CD14-positive monocyte (primary cell): ENCODE results near the gene EN2. TPM values are rescaled to one million over a fixed set of nuclear protein-coding genes. Genes with fewer than 3 reads are reported as not detected.

Experiments used
- DNase-seq, 3 donors: peaks; one replicate each; pipeline ENCODE4 v3.0.0-alpha.2; 2011 to 2022
- H2AFZ ChIP-seq: 2 replicates; pipeline ENCODE4 v1.6.0; 2012; ENCODE audit warnings: mild to moderate bottlenecking, low read depth, low read length, inconsistent platforms; ENCODE audit not compliant: insufficient read depth, poor library complexity, severe bottlenecking
- H3K27ac ChIP-seq, 2 donors: 1 replicate in 1 of 2; 2 replicates in 1 of 2; pipeline ENCODE4 v1.5.1; 2012 to 2013; ENCODE audit warnings: low read length in 2 of 2, control low read depth in 1 of 2, inconsistent platforms in 1 of 2, low read depth in 1 of 2, mild to moderate bottlenecking in 1 of 2
- H3K27me3 ChIP-seq, 2 donors: one replicate each; pipeline versions ENCODE4 v1.6.0 to v1.6.1; 2011 to 2013; ENCODE audit warnings: low read length in 2 of 2; ENCODE audit not compliant: control insufficient read depth in 2 of 2, insufficient read depth in 2 of 2
- H3K36me3 ChIP-seq, 2 donors: replicated peaks in 1 of 2; 1 replicate in 1 of 2; 2 replicates in 1 of 2; pipeline versions ENCODE4 v1.5.1 to v1.6.1; 2012 to 2013; ENCODE audit warnings: low read length in 2 of 2, control low read depth in 1 of 2, inconsistent platforms in 1 of 2, mild to moderate bottlenecking in 1 of 2; ENCODE audit not compliant: insufficient read depth in 2 of 2, control insufficient read depth in 1 of 2
- H3K4me1 ChIP-seq, 2 donors: 1 replicate in 1 of 2; 2 replicates in 1 of 2; pipeline versions ENCODE4 v1.5.1 to v1.6.1; 2012 to 2013; ENCODE audit warnings: low read length in 2 of 2, control low read depth in 1 of 2, inconsistent platforms in 1 of 2, mild to moderate bottlenecking in 1 of 2, moderate library complexity in 1 of 2; ENCODE audit not compliant: insufficient read depth in 2 of 2, control insufficient read depth in 1 of 2
- H3K4me2 ChIP-seq: replicated peaks from 2 replicates; pipeline ENCODE3; 2012; ENCODE audit warnings: low read length, moderate library complexity, mild to moderate bottlenecking; ENCODE audit not compliant: poor library complexity, severe bottlenecking; ENCODE audit errors: extremely low read depth
- H3K4me3 ChIP-seq, 3 experiments: fragments of 200-600 bp in 1 of 3; sonication (generic) in 1 of 3; replicated peaks in 1 of 3; 1 replicate in 2 of 3; 2 replicates in 1 of 3; pipeline ENCODE4 v1.5.1; 2011 to 2013; ENCODE audit warnings: low read length in 3 of 3, mild to moderate bottlenecking in 3 of 3, control low read depth in 2 of 3, low read depth in 2 of 3, inconsistent platforms in 1 of 3, moderate library complexity in 1 of 3
- H3K79me2 ChIP-seq: 2 replicates; pipeline ENCODE4 v1.6.0; 2012; ENCODE audit warnings: mild to moderate bottlenecking, control low read depth, inconsistent platforms, low read length, moderate library complexity; ENCODE audit not compliant: insufficient read depth
- H3K9ac ChIP-seq: 2 replicates; pipeline ENCODE4 v1.6.0; 2017; ENCODE audit warnings: low read length, mild to moderate bottlenecking; ENCODE audit not compliant: insufficient read depth, poor library complexity, severe bottlenecking
- H3K9me3 ChIP-seq, 2 donors: replicated peaks in 1 of 2; 1 replicate in 1 of 2; 2 replicates in 1 of 2; pipeline versions ENCODE4 v1.5.1 to v1.6.1; 2012 to 2013; ENCODE audit warnings: low read length in 2 of 2, control low read depth in 1 of 2; ENCODE audit not compliant: control insufficient read depth in 1 of 2, insufficient read depth in 1 of 2
- H4K20me1 ChIP-seq: 2 replicates; pipeline ENCODE4 v1.6.0; 2012; ENCODE audit warnings: mild to moderate bottlenecking, low read length, control low read depth, moderate library complexity; ENCODE audit not compliant: insufficient read depth
- H3K27ac Mint-ChIP-seq, 7 donors: one replicate each; pipeline ENCODE4 v1.8.0; 2020; ENCODE audit warnings: mild to moderate bottlenecking in 7 of 7, mixed read lengths in 7 of 7, moderate library complexity in 6 of 7, inconsistent platforms in 2 of 7
- H3K27me3 Mint-ChIP-seq, 3 donors: one replicate each; pipeline ENCODE4 v1.8.0; 2021 to 2022; ENCODE audit warnings: low read depth in 3 of 3, mild to moderate bottlenecking in 3 of 3, mixed read lengths in 3 of 3, moderate library complexity in 3 of 3, inconsistent platforms in 1 of 3
- H3K36me3 Mint-ChIP-seq, 2 donors: one replicate each; pipeline ENCODE4 v1.8.0; 2020; ENCODE audit warnings: mixed read lengths in 2 of 2, inconsistent platforms in 1 of 2, mild to moderate bottlenecking in 1 of 2
- H3K4me1 Mint-ChIP-seq: one replicate; pipeline ENCODE4 v1.8.0; 2020; ENCODE audit warnings: mild to moderate bottlenecking, mixed read lengths
- H3K4me3 Mint-ChIP-seq, 2 donors: one replicate each; pipeline ENCODE4 v1.8.0; 2020; ENCODE audit warnings: mild to moderate bottlenecking in 2 of 2, mixed read lengths in 2 of 2, moderate library complexity in 1 of 2
- H3K9me3 Mint-ChIP-seq, 7 donors: one replicate each; pipeline ENCODE4 v1.8.0; 2020 to 2022; ENCODE audit warnings: mixed read lengths in 7 of 7, mild to moderate bottlenecking in 6 of 7, moderate library complexity in 6 of 7, inconsistent platforms in 2 of 7
- WGBS: methylation state at CpG from one replicate; pipeline ENCODE4 v1.1.5; 2013; ENCODE audit warnings: missing lambda C conversion rate; ENCODE audit not compliant: insufficient coverage; 5-methylcytosine and 5-hydroxymethylcytosine counted together
- intact Hi-C, 2 donors: fragments of 100-400 bp; cut with micrococcal nuclease; formaldehyde crosslinking; loops; one replicate each; pipeline versions ENCODE4 v1.15.0 to v1.15.1; 2023
- polyA plus RNA-seq, 3 donors: library from polyadenylated mRNA; depleted of rRNA in 1 of 3; unstranded in 2 of 3; stranded (reverse) in 1 of 3; fragments of 300-500 nt in 2 of 3; fragments of >200 nt in 1 of 3; fragmentation: Illumina TruSeq in 2 of 3; gene quantifications; 1 replicate in 2 of 3; 2 replicates in 1 of 3; pipeline ENCODE4 v1.2.3, GENCODE V29; 2012 to 2021
- TF ChIP-seq, protein P1 (sequence below): fragments of 200-600 bp; IDR thresholded peaks from one replicate; pipeline ENCODE4 v1.8.0; 2022; ENCODE audit warnings: antibody characterized with exemption, mild to moderate bottlenecking

Gene EN2
- polyA plus RNA-seq, 3 donors: not detected

DNA sequence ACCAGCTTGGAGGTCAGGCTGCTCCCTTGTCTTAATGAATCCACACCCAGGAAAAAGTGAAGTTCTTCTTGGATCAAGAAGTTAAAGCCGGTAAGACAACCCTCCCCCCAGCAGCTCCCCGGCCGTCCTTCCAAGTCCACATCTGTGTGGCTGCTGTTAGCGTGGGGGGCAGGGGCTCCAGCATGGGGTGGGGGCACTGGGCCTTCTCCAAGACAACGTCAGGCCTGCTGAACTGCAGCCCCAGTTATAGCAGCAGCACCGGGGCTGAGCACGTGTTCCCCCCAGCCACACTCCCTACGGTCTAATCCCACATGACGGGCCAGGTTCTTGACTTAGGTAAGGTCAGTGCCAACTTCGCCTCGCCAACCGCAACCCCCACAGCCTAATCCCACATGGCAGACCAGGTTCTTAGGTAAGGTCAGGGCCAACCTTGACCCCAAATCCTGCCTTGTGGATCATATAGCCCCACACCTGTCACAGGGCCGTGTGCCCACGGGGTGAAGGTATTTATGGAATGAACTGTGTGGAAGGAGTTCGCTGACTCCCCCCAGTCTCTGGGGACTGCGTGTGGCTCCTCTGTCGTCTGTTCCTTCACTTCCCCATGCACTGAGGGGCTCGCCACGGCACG is 30.4 kb upstream of the EN2 start:
- H3K4me3 Mint-ChIP-seq: no peak overlapping the region
- 81% methylated on average over 8 of the region's 20 CpGs for WGBS
- H3K79me2 ChIP-seq: no peaks in the 10 kb centered on the region
- no peaks in the 10 kb centered on the region for H3K36me3 ChIP-seq
- H3K27me3 ChIP-seq: peaks cover 0 to 7% of the 10 kb centered on the region in 2 donors
- TF ChIP-seq, protein P1, sequence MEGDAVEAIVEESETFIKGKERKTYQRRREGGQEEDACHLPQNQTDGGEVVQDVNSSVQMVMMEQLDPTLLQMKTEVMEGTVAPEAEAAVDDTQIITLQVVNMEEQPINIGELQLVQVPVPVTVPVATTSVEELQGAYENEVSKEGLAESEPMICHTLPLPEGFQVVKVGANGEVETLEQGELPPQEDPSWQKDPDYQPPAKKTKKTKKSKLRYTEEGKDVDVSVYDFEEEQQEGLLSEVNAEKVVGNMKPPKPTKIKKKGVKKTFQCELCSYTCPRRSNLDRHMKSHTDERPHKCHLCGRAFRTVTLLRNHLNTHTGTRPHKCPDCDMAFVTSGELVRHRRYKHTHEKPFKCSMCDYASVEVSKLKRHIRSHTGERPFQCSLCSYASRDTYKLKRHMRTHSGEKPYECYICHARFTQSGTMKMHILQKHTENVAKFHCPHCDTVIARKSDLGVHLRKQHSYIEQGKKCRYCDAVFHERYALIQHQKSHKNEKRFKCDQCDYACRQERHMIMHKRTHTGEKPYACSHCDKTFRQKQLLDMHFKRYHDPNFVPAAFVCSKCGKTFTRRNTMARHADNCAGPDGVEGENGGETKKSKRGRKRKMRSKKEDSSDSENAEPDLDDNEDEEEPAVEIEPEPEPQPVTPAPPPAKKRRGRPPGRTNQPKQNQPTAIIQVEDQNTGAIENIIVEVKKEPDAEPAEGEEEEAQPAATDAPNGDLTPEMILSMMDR: no peak
- peaks cover 0 to 5% (median 0%) of the 10 kb centered on the region in 7 donors for H3K9me3 Mint-ChIP-seq
- no peaks in the 10 kb centered on the region for H3K9me3 ChIP-seq
- H3K36me3 Mint-ChIP-seq: no peaks in the 10 kb centered on the region
- H3K27ac Mint-ChIP-seq: no peak overlapping the region
- no peaks in the 10 kb centered on the region for H4K20me1 ChIP-seq
- H3K4me2 ChIP-seq: no peak overlapping the region
- H2AFZ ChIP-seq: no peak overlapping the region
- H3K9ac ChIP-seq: no peak overlapping the region
- peaks cover 10 to 54% (median 34%) of the 10 kb centered on the region in 3 donors for H3K27me3 Mint-ChIP-seq
- intact Hi-C loops: no loop called here
- no peak for DNase-seq
- no peaks in the 10 kb centered on the region for H3K4me1 ChIP-seq
- H3K27ac ChIP-seq: no peak overlapping the region
- no peak overlapping the region for H3K4me3 ChIP-seq
- H3K4me1 Mint-ChIP-seq: no peaks in the 10 kb centered on the region

DNA sequence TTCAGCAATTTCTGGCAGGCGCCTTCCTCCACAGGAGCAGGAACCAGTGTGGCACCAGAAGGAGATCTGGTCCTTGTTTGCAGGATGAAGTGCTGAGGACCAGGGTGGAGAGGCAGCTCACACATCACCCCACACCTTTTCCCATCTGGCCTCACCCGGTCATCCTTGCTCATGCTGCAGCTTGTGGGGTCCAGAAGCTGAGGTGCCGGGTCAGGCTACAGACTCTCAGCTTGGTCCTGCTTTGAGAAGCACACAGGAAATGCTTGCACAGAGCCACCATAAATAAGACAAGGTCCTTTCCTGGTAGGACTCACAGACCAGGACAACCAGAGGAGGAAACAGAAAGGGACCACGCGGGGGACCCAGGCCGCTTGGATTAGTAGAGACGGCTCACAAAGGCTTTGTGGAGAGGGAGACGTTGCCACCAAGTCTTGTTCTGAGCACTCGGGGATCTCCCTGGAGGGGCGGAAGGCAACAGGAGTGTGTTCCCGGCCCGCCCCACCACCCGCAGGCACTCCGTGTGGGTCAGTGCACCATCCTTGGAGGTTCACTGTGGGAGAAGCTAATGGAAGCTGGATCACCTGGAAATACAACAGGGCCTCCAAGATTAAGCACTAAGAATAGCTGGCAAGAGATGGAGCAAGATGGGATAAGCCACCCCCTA is 29.6 kb upstream of the EN2 start:
- H3K4me2 ChIP-seq: no peak overlapping the region
- no peaks in the 10 kb centered on the region for H4K20me1 ChIP-seq
- no peak for DNase-seq
- H3K9me3 ChIP-seq: no peaks in the 10 kb centered on the region
- Mint-ChIP-seq H3K27me3 (peaks cover 10 to 57% (median 36%) of the 10 kb centered on the region in 3 donors), H3K4me3 (no peak overlapping the region), H3K27ac (peak overlapping the region in 2 of 7 donors; percentile 10 to 61), H3K4me1 (no peaks in the 10 kb centered on the region), H3K36me3 (no peaks in the 10 kb centered on the region), H3K9me3 (peaks cover 0 to 6% (median 0%) of the 10 kb centered on the region in 7 donors)
- peaks cover 0 to 7% of the 10 kb centered on the region in 2 donors for H3K27me3 ChIP-seq
- TF ChIP-seq, protein P1: no peak
- WGBS: 87% methylated on average over 11 of the region's 14 CpGs
- no peaks in the 10 kb centered on the region for H3K79me2 ChIP-seq
- no peak overlapping the region for H2AFZ ChIP-seq
- no peak overlapping the region for H3K9ac ChIP-seq
- intact Hi-C loops: no loop called here
- no peaks in the 10 kb centered on the region for H3K36me3 ChIP-seq
- no peaks in the 10 kb centered on the region for H3K4me1 ChIP-seq
- no peak overlapping the region for H3K4me3 ChIP-seq
- H3K27ac ChIP-seq: no peak overlapping the region
